C4-2B (cell line): ENCODE data around the gene VMO1.

Experiments
- CTCF ChIP-seq: fragments of 450-650 bp; conservative IDR thresholded peaks from 2 replicates; pipeline ENCODE4 v1.5.1; 2017; ENCODE audit warnings: mild to moderate bottlenecking
- ZFX ChIP-seq: fragments of 450-650 bp; IDR thresholded peaks from 2 replicates; pipeline ENCODE4 v1.6.1; 2017

GRCh38 chr17:4742629-4743028, 43.5 kb downstream of the VMO1 start:
- TF ChIP-seq CTCF (no peak), ZFX (no peak)
